HG03565 (cell line): ENCODE results near the gene DVL1.

Experiments used
- ATAC-seq: cut with Tn5 transposase; IDR thresholded peaks from one replicate; pipeline ENCODE4 v1.9.1; 2021; ENCODE audit warnings: mild to moderate bottlenecking, moderate library complexity; ENCODE audit not compliant: unreplicated experiment

DVL1 gene

GRCh38 chr1:1299686-1300351, 49.4 kb downstream of the DVL1 start:
- ATAC-seq, result no peak

- ATAC-seq, result no peak
These were observed 50.1 kb downstream of the DVL1 start for GRCh38 chr1:1298861-1299685.

DNA sequence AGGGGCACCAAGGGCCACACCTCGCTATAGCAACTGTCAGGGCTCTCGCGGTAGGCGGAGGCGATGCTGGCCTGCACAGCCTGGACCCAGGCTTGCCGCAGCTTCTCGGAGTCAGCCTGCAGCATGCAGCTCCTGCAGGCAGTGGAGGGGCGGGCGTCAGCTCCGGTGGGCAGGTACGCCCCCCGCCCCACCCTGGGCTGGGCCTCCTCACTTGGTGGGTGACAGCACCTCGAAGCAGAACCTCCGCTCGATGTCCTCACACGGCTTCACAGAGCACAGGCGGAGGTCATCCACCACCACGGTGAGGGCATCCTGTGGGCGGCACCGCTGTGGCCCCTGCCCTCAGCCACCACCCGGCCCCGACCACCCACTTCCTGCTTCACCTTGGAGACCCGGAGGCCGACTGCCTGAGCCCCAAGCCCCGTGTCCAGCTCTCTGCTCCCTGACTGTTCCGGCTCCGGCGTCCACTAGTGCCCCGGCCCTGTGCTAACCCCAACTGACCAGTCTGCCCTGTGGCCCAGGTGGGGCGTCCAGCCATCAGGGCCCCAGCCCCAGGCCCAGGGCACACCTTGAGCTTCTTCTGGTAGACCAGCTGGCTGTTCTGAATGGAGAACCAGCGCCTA, 51.3 kb downstream of the DVL1 start:
- no peak for ATAC-seq

GRCh38 chr1:1296070-1297061, 52.9 kb downstream of the DVL1 start:
- no peak for ATAC-seq

DNA sequence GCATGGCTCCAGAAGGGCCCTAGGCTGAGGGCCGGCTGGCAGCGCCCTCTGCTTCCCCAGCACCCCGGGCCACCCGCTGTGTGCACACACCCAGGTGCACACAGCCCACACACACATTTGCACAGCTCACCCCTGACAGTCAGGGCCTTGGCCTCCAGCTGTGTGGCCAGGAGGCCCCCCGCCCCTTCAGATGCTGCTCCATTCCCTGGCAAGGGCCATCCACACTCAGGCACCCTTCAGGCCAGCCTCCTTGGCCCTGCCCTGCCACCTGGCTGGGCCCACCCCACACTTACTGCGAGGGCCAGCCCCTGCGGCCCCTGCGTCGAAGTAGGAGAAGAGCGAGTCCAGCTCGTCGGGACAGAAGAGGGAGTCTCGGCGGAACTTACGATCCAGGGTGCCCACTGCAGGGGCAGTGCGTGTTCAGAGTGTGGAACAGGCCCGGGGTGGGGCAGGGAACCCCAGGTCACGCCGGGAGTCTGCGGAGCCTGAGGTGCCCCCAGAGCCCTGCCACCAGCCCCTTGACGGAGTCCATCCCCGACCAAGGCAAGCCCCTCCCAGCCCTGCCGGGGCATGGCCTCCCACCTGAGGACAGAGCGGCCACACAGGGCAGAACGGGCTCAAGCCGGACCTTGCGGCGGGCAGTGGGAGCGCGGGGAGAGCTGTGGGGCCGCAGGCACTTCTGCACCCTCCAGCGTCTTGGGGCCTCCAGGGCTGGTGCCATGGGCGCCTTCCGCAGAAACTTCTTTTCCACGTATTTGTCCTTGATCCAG, 53.9 kb downstream of the DVL1 start:
- ATAC-seq, result no peak

- no peak for ATAC-seq
These were observed 54.8 kb downstream of the DVL1 start for GRCh38 chr1:1294250-1294890.

GRCh38 chr1:1293263-1294249, 55.7 kb downstream of the DVL1 start:
- ATAC-seq, result no peak

- ATAC-seq, result no peak
These were observed 56.4 kb downstream of the DVL1 start for GRCh38 chr1:1292851-1293250.

GRCh38 chr1:1292442-1292779, 56.8 kb downstream of the DVL1 start:
- no peak for ATAC-seq

GRCh38 chr1:1291548-1292441, 57.4 kb downstream of the DVL1 start:
- ATAC-seq, result no peak

- ATAC-seq, result no peak
These were observed 58.1 kb downstream of the DVL1 start for GRCh38 chr1:1291023-1291528.

GRCh38 chr1:1290238-1290731, 58.9 kb downstream of the DVL1 start:
- no peak for ATAC-seq

GRCh38 chr1:1287288-1288110, 61.7 kb downstream of the DVL1 start:
- ATAC-seq, result no peak

DNA sequence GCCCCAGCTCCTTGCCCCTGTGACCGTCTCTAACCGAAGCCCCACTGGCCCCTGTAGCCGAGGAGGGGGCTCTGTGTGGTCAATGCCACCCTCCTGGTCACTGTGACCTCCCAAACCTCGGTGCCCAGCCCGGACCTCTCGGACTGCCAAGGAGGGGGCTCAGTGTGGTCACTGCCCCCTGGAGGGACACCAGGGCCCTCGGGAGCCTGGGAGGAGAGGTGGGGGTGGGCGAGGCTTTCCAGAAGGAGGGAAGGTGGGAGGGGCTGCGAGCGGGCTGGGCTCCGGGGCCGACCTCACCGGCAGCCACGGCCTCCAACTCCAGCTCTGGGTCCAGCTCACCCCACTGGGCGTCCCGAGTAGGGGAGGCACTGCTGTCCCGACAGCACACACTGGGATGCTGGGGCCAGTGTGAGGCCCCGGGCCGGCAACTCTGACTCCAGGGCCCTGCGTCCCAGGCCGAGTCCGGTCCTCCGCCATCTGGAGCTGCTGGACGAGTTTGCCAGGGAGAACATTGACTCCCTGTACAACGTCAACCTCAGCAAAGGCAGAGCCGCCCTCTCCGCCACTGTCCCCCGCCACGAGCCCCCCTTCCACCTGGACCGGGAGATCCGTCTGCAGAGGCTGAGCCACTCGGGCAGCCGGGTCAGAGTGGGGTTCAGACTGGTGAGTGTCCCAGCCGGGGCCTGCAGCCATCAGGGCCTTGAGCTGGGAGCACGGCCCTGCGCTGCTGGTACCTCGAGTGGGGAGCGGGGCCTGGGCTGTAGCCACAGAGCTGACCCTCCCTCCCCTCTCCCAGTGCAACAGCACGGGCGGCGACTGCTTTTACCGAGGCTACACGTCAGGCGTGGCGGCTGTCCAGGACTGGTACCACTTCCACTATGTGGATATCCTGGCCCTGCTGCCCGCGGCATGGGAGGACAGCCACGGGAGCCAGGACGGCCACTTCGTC, 62.6 kb downstream of the DVL1 start:
- no peak for ATAC-seq
